GM12878 (cell line): ENCODE results near the gene NR1D1. TPM values are rescaled to one million over a fixed set of nuclear protein-coding genes. Genes with fewer than 3 reads are reported as not detected.

Experiments
- BCL11A ChIP-seq: IDR thresholded peaks from 2 replicates; pipeline ENCODE4 v1.6.1; 2011; ENCODE audit warnings: low read depth, low read length
- SMC3 ChIP-seq: IDR thresholded peaks from 2 replicates; pipeline ENCODE4 v1.6.1; 2011; ENCODE audit warnings: low read length, improper control_type of control experiment, borderline replicate concordance
- ZNF207 ChIP-seq: fragments of 450-650 bp; IDR thresholded peaks from 2 replicates; pipeline ENCODE4 v1.6.1; 2014; ENCODE audit warnings: antibody characterized with exemption, mild to moderate bottlenecking, borderline replicate concordance
- polyA plus RNA-seq, 11 experiments: library from polyadenylated mRNA; depleted of rRNA in 4 of 11; unstranded in 6 of 11; stranded (reverse) in 5 of 11; fragments of >200 nt; fragmentation: Nextera tagmentation in 4 of 11; fragmentation: Illumina TruSeq in 1 of 11; extraction: Ambion mirVana in 4 of 11; extraction: Trizol in 1 of 11; gene quantifications; 1 replicate in 1 of 11; 2 replicates in 10 of 11; pipeline versions ENCODE4 v1.2.1 to v1.2.3, GENCODE V29; 2011 to 2016; ENCODE audit warnings: inconsistent platforms in 2 of 11, missing spikeins in 2 of 11, low read depth in 1 of 11
- total RNA-seq, 4 experiments: library from RNA; depleted of rRNA in 3 of 4; stranded (reverse); fragments of >200 nt in 3 of 4; fragmentation: Illumina TruSeq in 1 of 4; extraction: Trizol in 1 of 4; gene quantifications; 2 replicates each; pipeline versions ENCODE4 v1.2.1 to v1.2.3, GENCODE V29; 2013 to 2021
- TF ChIP-seq, protein P1 (sequence below): IDR thresholded peaks from 2 replicates; pipeline ENCODE4 v1.6.1; 2012; ENCODE audit warnings: improper control_type of control experiment, low read depth, low read length; ENCODE audit not compliant: insufficient replicate concordance
- TF ChIP-seq, protein P2 (sequence below): fragments of 450-650 bp; IDR thresholded peaks from 2 replicates; pipeline ENCODE4 v1.6.1; 2017; ENCODE audit warnings: mild to moderate bottlenecking

NR1D1 gene
- total and polyA plus RNA-seq, 10 of the 15 experiments (the other 5 are each of a cell fraction or from before 2014, with no cell fraction given) = 0.10 to 3.4 (median 0.94) TPM

DNA sequence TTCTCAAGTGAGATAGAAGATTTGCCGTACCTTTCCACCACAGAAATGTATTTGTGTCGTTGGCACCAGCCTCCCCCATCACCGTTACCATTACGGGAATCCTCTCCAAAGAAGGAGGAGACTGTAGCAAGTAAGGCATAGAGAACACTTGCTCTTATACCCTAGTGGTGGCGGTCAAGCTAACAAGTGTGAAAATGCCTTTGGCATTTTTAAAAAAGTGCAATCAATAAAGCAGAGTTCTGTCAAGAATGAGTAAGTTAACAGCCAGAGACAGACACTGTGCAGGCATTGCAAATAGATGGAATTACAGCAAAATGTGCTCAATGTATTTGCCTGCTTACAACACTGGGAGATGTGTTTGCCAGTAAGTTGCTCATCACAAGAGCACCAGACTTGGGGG, 29.1 kb upstream of the NR1D1 start (continued):
- TF ChIP-seq, protein P1, sequence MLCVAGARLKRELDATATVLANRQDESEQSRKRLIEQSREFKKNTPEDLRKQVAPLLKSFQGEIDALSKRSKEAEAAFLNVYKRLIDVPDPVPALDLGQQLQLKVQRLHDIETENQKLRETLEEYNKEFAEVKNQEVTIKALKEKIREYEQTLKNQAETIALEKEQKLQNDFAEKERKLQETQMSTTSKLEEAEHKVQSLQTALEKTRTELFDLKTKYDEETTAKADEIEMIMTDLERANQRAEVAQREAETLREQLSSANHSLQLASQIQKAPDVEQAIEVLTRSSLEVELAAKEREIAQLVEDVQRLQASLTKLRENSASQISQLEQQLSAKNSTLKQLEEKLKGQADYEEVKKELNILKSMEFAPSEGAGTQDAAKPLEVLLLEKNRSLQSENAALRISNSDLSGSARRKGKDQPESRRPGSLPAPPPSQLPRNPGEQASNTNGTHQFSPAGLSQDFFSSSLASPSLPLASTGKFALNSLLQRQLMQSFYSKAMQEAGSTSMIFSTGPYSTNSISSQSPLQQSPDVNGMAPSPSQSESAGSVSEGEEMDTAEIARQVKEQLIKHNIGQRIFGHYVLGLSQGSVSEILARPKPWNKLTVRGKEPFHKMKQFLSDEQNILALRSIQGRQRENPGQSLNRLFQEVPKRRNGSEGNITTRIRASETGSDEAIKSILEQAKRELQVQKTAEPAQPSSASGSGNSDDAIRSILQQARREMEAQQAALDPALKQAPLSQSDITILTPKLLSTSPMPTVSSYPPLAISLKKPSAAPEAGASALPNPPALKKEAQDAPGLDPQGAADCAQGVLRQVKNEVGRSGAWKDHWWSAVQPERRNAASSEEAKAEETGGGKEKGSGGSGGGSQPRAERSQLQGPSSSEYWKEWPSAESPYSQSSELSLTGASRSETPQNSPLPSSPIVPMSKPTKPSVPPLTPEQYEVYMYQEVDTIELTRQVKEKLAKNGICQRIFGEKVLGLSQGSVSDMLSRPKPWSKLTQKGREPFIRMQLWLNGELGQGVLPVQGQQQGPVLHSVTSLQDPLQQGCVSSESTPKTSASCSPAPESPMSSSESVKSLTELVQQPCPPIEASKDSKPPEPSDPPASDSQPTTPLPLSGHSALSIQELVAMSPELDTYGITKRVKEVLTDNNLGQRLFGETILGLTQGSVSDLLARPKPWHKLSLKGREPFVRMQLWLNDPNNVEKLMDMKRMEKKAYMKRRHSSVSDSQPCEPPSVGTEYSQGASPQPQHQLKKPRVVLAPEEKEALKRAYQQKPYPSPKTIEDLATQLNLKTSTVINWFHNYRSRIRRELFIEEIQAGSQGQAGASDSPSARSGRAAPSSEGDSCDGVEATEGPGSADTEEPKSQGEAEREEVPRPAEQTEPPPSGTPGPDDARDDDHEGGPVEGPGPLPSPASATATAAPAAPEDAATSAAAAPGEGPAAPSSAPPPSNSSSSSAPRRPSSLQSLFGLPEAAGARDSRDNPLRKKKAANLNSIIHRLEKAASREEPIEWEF = no peak
- TF ChIP-seq SMC3 = no peak
- TF ChIP-seq, protein P2, sequence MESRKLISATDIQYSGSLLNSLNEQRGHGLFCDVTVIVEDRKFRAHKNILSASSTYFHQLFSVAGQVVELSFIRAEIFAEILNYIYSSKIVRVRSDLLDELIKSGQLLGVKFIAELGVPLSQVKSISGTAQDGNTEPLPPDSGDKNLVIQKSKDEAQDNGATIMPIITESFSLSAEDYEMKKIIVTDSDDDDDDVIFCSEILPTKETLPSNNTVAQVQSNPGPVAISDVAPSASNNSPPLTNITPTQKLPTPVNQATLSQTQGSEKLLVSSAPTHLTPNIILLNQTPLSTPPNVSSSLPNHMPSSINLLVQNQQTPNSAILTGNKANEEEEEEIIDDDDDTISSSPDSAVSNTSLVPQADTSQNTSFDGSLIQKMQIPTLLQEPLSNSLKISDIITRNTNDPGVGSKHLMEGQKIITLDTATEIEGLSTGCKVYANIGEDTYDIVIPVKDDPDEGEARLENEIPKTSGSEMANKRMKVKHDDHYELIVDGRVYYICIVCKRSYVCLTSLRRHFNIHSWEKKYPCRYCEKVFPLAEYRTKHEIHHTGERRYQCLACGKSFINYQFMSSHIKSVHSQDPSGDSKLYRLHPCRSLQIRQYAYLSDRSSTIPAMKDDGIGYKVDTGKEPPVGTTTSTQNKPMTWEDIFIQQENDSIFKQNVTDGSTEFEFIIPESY = peak; percentile 96
- TF ChIP-seq BCL11A = no peak
- no peak for TF ChIP-seq ZNF207
- TF ChIP-seq, all 136 proteins: peak for 1
